B cell (primary cell): ENCODE data around the gene LHX4. TPM values are rescaled to one million over a fixed set of nuclear protein-coding genes. Genes with fewer than 3 reads are reported as not detected.

ENCODE experiments used
- ATAC-seq: fragments of 200-7000 bp; cut with Tn5 transposase; one replicate; pipeline ENCODE4 v1.10.0; 2021; ENCODE audit warnings: low read depth, mild to moderate bottlenecking, moderate number of reproducible peaks, moderate library complexity
- CTCF ChIA-PET: fragments of 350-600 bp; sonication (Branson Sonifier 250); formaldehyde crosslinking; loops from one replicate; lab custom pipeline; 2021; ENCODE audit warnings: antibody characterized with exemption, inconsistent platforms; lab: Charles Lee
- POLR2A ChIA-PET: fragments of 350-600 bp; sonication (Branson Sonifier 250); formaldehyde crosslinking; loops from one replicate; lab custom pipeline; 2021; ENCODE audit warnings: antibody characterized with exemption; lab: Charles Lee
- DNase-seq: peaks from one replicate; pipeline ENCODE4 v3.0.0; 2013
- H2AFZ ChIP-seq: 2 replicates; pipeline ENCODE4 v1.6.1; 2012; ENCODE audit warnings: mild to moderate bottlenecking, low read depth, low read length; ENCODE audit not compliant: insufficient read depth, poor library complexity, severe bottlenecking
- H3K27ac ChIP-seq, 2 donors: 1 replicate in 1 of 2; 2 replicates in 1 of 2; pipeline ENCODE4 v1.5.1; 2012 to 2013; ENCODE audit warnings: low read length in 2 of 2, mild to moderate bottlenecking in 2 of 2, moderate library complexity in 1 of 2
- H3K27me3 ChIP-seq, 4 experiments: fragments of 200-600 bp in 1 of 4; sonication (generic) in 1 of 4; replicated peaks in 1 of 4; 1 replicate in 2 of 4; 2 replicates in 2 of 4; pipeline versions ENCODE4 v1.6.1 to v1.7.0; 2013 to 2016; ENCODE audit warnings: low read length in 3 of 4, mild to moderate bottlenecking in 2 of 4, mixed read lengths in 1 of 4, moderate library complexity in 1 of 4; ENCODE audit not compliant: insufficient read depth in 4 of 4, control insufficient read depth in 3 of 4; ENCODE audit errors: control extremely low read depth in 1 of 4
- H3K36me3 ChIP-seq, 2 experiments: replicated peaks in 1 of 2; 1 replicate in 1 of 2; 2 replicates in 1 of 2; pipeline versions ENCODE4 v1.6.1 to v1.7.1; 2013; ENCODE audit warnings: low read length in 1 of 2; ENCODE audit not compliant: insufficient read depth in 2 of 2, control insufficient read depth in 1 of 2; ENCODE audit errors: control extremely low read depth in 1 of 2, extremely low read depth in 1 of 2
- H3K4me1 ChIP-seq, 2 donors: fragments of 200-600 bp in 1 of 2; sonication (generic) in 1 of 2; 1 replicate in 1 of 2; 2 replicates in 1 of 2; pipeline versions ENCODE4 v1.5.1 to v1.6.1; 2013 to 2017; ENCODE audit warnings: low read length in 2 of 2; ENCODE audit not compliant: control insufficient read depth in 2 of 2, insufficient read depth in 2 of 2
- H3K4me2 ChIP-seq: replicated peaks from 2 replicates; pipeline ENCODE3; 2012; ENCODE audit warnings: mild to moderate bottlenecking, low read depth, low read length; ENCODE audit not compliant: poor library complexity, severe bottlenecking
- H3K4me3 ChIP-seq, 5 experiments: fragments of 200-600 bp in 1 of 5; sonication (generic) in 1 of 5; 1 replicate in 3 of 5; 2 replicates in 2 of 5; pipeline versions ENCODE4 v1.5.1 to v1.7.0; 2011 to 2016; ENCODE audit warnings: low read length in 4 of 5, mild to moderate bottlenecking in 4 of 5, low read depth in 2 of 5, control low read depth in 1 of 5, moderate library complexity in 1 of 5; ENCODE audit not compliant: insufficient read depth in 1 of 5; ENCODE audit errors: control extremely low read depth in 1 of 5, extremely low read depth in 1 of 5
- H3K79me2 ChIP-seq: fragments of 200-600 bp; sonication (generic); one replicate; pipeline ENCODE4 v1.6.0; 2016; ENCODE audit warnings: low read length; ENCODE audit not compliant: control insufficient read depth, insufficient read depth
- H3K9ac ChIP-seq: fragments of 200-600 bp; sonication (generic); 2 replicates; pipeline ENCODE4 v1.6.1; 2017; ENCODE audit warnings: mild to moderate bottlenecking, low read length, moderate library complexity
- H3K9me3 ChIP-seq, 3 donors: one replicate each; pipeline versions ENCODE4 v1.6.1 to v1.7.1; 2013; ENCODE audit warnings: low read length in 2 of 3; ENCODE audit not compliant: control insufficient read depth in 2 of 3, insufficient read depth in 1 of 3; ENCODE audit errors: control extremely low read depth in 1 of 3
- H4K20me1 ChIP-seq: 2 replicates; pipeline ENCODE4 v1.6.0; 2012; ENCODE audit warnings: mild to moderate bottlenecking, low read length; ENCODE audit not compliant: insufficient read depth, control insufficient read depth, poor library complexity, severe bottlenecking
- H3K27ac Mint-ChIP-seq: one replicate; pipeline ENCODE4 v1.8.0; 2021; ENCODE audit warnings: mixed read lengths
- H3K27me3 Mint-ChIP-seq: one replicate; pipeline ENCODE4 v1.8.0; 2021; ENCODE audit warnings: mixed read lengths
- H3K4me1 Mint-ChIP-seq: one replicate; pipeline ENCODE4 v1.8.0; 2021; ENCODE audit warnings: mixed read lengths
- H3K4me3 Mint-ChIP-seq: one replicate; pipeline ENCODE4 v1.8.0; 2021; ENCODE audit warnings: mixed read lengths
- H3K9me3 Mint-ChIP-seq: one replicate; pipeline ENCODE4 v1.8.0; 2022; ENCODE audit warnings: mixed read lengths; ENCODE audit not compliant: insufficient read depth
- EZH2 ChIP-seq: IDR thresholded peaks from 2 replicates; pipeline ENCODE4 v1.6.1; 2012; ENCODE audit warnings: borderline replicate concordance, low read depth, mild to moderate bottlenecking, moderate library complexity, low read length; ENCODE audit not compliant: insufficient read depth, poor library complexity, severe bottlenecking
- whole genome bisulfite sequencing: methylation state at CpG from one replicate; pipeline ENCODE4 v1.1.5; 2013; ENCODE audit warnings: missing lambda C conversion rate; ENCODE audit not compliant: insufficient coverage; 5-methylcytosine and 5-hydroxymethylcytosine counted together
- intact Hi-C: fragments of 100-400 bp; cut with micrococcal nuclease; formaldehyde crosslinking; loops from one replicate; pipeline ENCODE4 v1.10.0; 2022
- polyA plus RNA-seq: library from polyadenylated mRNA; depleted of rRNA; stranded (reverse); fragments of >200 nt; gene quantifications from 2 replicates; pipeline ENCODE4 v1.2.3, GENCODE V29; 2012
- total RNA-seq, 2 donors: library from RNA; stranded (reverse); fragments of 120-200 nt in 1 of 2; gene quantifications; 1 replicate in 1 of 2; 2 replicates in 1 of 2; pipeline versions ENCODE4 v1.2.3 to v1.2.4, GENCODE V29; 2013 to 2022
- TF ChIP-seq, protein P1 (sequence below): fragments of 200-600 bp; IDR thresholded peaks from one replicate; pipeline ENCODE4 v1.8.0; 2022; ENCODE audit warnings: antibody characterized with exemption, mild to moderate bottlenecking

The LHX4 gene
- total and polyA plus RNA-seq, 2 donors (not counting 1 experiment from before 2014, with no cell fraction given), result not detected

DNA sequence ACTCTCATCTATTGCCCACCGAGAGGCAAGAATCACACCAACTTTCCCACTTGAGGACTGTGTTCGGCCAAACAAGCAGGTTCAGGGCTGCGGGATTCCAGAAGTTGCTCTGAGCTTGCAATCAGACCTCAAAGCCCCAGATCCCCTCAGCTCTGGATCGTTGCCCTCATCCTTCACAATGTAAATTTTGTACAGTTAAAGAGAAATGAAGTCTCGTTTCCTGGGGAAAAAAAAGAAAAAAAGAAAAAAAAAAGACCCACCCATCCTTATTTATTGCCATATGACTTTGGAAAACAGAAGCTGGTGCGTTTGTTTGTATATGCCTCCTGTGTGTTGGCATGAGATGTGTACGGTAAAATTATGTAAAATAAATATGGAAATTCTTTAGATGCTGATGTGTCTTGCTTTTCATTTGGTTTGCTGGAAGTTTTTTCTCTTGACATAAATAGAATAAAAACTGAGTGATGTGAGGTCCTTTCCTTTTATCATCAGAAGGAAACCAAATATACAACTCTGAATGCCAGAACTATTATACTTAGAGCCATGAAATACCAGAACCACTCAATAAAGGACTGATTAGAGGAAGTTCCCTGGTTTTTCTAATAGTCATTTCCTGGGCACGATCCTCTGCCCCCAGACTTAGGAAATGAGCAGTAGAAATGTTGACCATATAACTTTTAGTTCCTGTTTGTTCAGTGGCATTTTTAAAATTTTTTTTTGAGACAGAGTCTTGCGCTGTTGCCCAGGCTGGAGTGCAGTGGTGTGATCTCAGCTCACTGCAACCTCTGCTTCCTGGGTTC lies 48.7 kb downstream of the LHX4 start:
- CTCF ChIA-PET, result no interaction called here
- Histone ChIP-seq H3K36me3 (peaks cover 5 to 28% of the 10 kb centered on the region in 2 experiments), H3K27ac (no peak overlapping the region), H3K9ac (no peak overlapping the region), H3K4me3 (no peak overlapping the region), H3K4me2 (no peak overlapping the region), H2AFZ (no peak overlapping the region), H3K27me3 (no peaks in the 10 kb centered on the region), H4K20me1 (no peaks in the 10 kb centered on the region), H3K79me2 (no peaks in the 10 kb centered on the region), H3K9me3 (no peaks in the 10 kb centered on the region), H3K4me1 (peaks cover 0 to 7% of the 10 kb centered on the region in 2 donors)
- Mint-ChIP-seq H3K4me1 (peaks cover 2% of the 10 kb centered on the region), H3K9me3 (no peaks in the 10 kb centered on the region), H3K27me3 (no peaks in the 10 kb centered on the region), H3K4me3 (no peak overlapping the region), H3K27ac (no peak overlapping the region)
- no peak for DNase-seq
- 77% methylated on average over 5 of the region's 9 CpGs for WGBS
- POLR2A ChIA-PET, result no interaction called here
- no peak for ATAC-seq
- TF ChIP-seq, protein P1, sequence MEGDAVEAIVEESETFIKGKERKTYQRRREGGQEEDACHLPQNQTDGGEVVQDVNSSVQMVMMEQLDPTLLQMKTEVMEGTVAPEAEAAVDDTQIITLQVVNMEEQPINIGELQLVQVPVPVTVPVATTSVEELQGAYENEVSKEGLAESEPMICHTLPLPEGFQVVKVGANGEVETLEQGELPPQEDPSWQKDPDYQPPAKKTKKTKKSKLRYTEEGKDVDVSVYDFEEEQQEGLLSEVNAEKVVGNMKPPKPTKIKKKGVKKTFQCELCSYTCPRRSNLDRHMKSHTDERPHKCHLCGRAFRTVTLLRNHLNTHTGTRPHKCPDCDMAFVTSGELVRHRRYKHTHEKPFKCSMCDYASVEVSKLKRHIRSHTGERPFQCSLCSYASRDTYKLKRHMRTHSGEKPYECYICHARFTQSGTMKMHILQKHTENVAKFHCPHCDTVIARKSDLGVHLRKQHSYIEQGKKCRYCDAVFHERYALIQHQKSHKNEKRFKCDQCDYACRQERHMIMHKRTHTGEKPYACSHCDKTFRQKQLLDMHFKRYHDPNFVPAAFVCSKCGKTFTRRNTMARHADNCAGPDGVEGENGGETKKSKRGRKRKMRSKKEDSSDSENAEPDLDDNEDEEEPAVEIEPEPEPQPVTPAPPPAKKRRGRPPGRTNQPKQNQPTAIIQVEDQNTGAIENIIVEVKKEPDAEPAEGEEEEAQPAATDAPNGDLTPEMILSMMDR, result no peak
- no peak for TF ChIP-seq EZH2
- intact Hi-C loops, result no loop called here

DNA sequence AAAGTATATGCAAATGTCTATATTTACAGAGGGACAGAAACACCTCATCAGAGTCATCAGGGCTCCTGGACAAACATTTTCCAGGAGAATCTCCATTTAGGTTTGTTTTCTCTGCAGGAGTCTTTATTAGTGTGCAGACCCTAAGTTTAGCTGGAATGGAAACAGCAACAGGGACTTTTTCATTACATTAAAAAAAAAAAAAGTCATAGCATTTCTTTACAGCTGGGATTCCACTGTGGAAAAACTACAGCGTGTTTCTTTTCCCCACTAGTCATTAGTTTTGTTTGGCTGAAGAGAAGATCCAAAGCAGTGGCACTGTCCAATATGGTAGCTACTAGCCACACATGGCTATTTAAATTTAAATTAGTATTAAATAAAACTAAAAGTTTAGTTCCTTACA lies 49.6 kb downstream of the LHX4 start:
- POLR2A ChIA-PET, result no interaction called here
- ATAC-seq (no peak), DNase-seq (no peak)
- no CpG with 5 or more reads among the region's 1 CpG for WGBS
- H3K27me3 ChIP-seq, result no peaks in the 10 kb centered on the region
- H3K4me1 Mint-ChIP-seq, result peaks cover 2% of the 10 kb centered on the region
- H3K27me3 Mint-ChIP-seq, result no peaks in the 10 kb centered on the region
- no peak overlapping the region for H3K4me3 ChIP-seq
- H3K9ac ChIP-seq, result no peak overlapping the region
- H3K4me1 ChIP-seq, result peaks cover 0 to 7% of the 10 kb centered on the region in 2 donors
- CTCF ChIA-PET, result no interaction called here
- no peaks in the 10 kb centered on the region for H4K20me1 ChIP-seq
- no peak overlapping the region for H3K4me2 ChIP-seq
- intact Hi-C loops, result no loop called here
- no peaks in the 10 kb centered on the region for H3K9me3 ChIP-seq
- no peak overlapping the region for H3K4me3 Mint-ChIP-seq
- peaks cover 5 to 21% of the 10 kb centered on the region in 2 experiments for H3K36me3 ChIP-seq
- no peak overlapping the region for H3K27ac Mint-ChIP-seq
- H2AFZ ChIP-seq, result no peak overlapping the region
- no peaks in the 10 kb centered on the region for H3K79me2 ChIP-seq
- TF ChIP-seq EZH2, result no peak
- TF ChIP-seq, protein P1, result no peak
- H3K27ac ChIP-seq, result no peak overlapping the region
- H3K9me3 Mint-ChIP-seq, result no peaks in the 10 kb centered on the region
